Stimulated activated CD4-positive, alpha-beta T cell treated with anti-CD3 and anti-CD28 coated beads, Interleukin-4, amount 100 ng/mL, for 48 hours (primary cell): ENCODE results near the gene SLC25A30.
"Not testable (repeated sequence)": the region's sequence is repeated elsewhere in the genome, so short reads cannot be mapped to it uniquely, and the experiment has no call there.

Experiments used
- DNase-seq, 2 donors: peaks; one replicate each; pipeline ENCODE4 v3.0.0-alpha.2; 2020; ENCODE audit warnings: low read depth in 2 of 2

Gene SLC25A30

GRCh38 chr13:45391926-45392325 lies 26.2 kb downstream of the SLC25A30 start:
- no peak for DNase-seq

GRCh38 chr13:45391128-45391527 lies 27.0 kb downstream of the SLC25A30 start:
- DNase-seq = not testable (repeated sequence)

- DNase-seq = not testable (repeated sequence)
Measured at GRCh38 chr13:45390348-45390747, 27.8 kb downstream of the SLC25A30 start.

GRCh38 chr13:45388664-45389063 lies 29.5 kb downstream of the SLC25A30 start:
- no peak for DNase-seq

GRCh38 chr13:45386892-45387575 lies 31.1 kb downstream of the SLC25A30 start:
- DNase-seq = not testable (repeated sequence)

GRCh38 chr13:45385907-45386553 lies 32.1 kb downstream of the SLC25A30 start:
- no peak for DNase-seq

- DNase-seq = no peak
Measured at GRCh38 chr13:45385320-45385719, 32.9 kb downstream of the SLC25A30 start.

- no peak for DNase-seq
Measured at GRCh38 chr13:45384474-45385174, 33.5 kb downstream of the SLC25A30 start.

- DNase-seq = not testable (repeated sequence)
Measured at GRCh38 chr13:45382739-45383138, 35.4 kb downstream of the SLC25A30 start.

GRCh38 chr13:45381196-45381595 lies 37.0 kb downstream of the SLC25A30 start:
- DNase-seq = no peak

GRCh38 chr13:45380708-45381107 lies 37.5 kb downstream of the SLC25A30 start:
- DNase-seq = not testable (repeated sequence)

- DNase-seq = not testable (repeated sequence)
Measured at GRCh38 chr13:45379516-45379915, 38.7 kb downstream of the SLC25A30 start.

- DNase-seq = not testable (repeated sequence)
Measured at GRCh38 chr13:45378786-45379185, 39.4 kb downstream of the SLC25A30 start.

- not testable (repeated sequence) for DNase-seq
Measured at GRCh38 chr13:45377314-45377713, 40.9 kb downstream of the SLC25A30 start.

- not testable (repeated sequence) for DNase-seq
Measured at GRCh38 chr13:45376651-45377050, 41.5 kb downstream of the SLC25A30 start.

- no peak for DNase-seq
Measured at GRCh38 chr13:45374917-45375316, 43.3 kb downstream of the SLC25A30 start.

- DNase-seq = no peak
Measured at GRCh38 chr13:45373162-45373547, 45.0 kb downstream of the SLC25A30 start.

GRCh38 chr13:45372189-45373161 lies 45.7 kb downstream of the SLC25A30 start:
- DNase-seq = no peak

- DNase-seq = peak; percentile 42 to 44
Measured at GRCh38 chr13:45370922-45371406, 47.2 kb downstream of the SLC25A30 start.

GRCh38 chr13:45369116-45369515 lies 49.1 kb downstream of the SLC25A30 start:
- DNase-seq = no peak

- no peak for DNase-seq
Measured at GRCh38 chr13:45368571-45368970, 49.6 kb downstream of the SLC25A30 start.
